ENCODE results near the gene CMC1.

The CMC1 gene

DNA sequence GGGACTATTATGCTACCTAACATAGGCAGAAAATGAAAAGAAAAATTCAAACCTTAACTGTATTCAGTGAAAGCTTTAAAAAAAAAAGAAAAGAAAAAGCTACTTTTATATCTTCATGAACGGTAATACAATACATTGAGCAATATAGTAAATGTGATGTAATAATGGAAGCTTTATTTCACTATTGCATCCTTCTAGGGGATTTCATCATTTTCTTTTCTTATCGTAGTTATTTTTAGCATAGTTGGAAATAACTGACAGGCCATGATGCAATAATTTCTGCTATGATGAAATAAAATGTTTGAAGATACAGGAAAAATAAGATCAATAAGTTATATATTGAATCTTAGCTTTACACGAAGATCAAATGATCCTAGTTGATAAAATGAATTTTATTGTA, 66.8 kb downstream of the CMC1 start:
- no peak for DNase-seq

- DNase-seq, result no peak
These were observed 74.3 kb downstream of the CMC1 start for GRCh38 chr3:28315711-28316110.

GRCh38 chr3:28316226-28316625, 74.8 kb downstream of the CMC1 start:
- DNase-seq, result no peak

GRCh38 chr3:28317438-28318022, 76.1 kb downstream of the CMC1 start:
- peak; percentile 46 to 51 for DNase-seq

DNA sequence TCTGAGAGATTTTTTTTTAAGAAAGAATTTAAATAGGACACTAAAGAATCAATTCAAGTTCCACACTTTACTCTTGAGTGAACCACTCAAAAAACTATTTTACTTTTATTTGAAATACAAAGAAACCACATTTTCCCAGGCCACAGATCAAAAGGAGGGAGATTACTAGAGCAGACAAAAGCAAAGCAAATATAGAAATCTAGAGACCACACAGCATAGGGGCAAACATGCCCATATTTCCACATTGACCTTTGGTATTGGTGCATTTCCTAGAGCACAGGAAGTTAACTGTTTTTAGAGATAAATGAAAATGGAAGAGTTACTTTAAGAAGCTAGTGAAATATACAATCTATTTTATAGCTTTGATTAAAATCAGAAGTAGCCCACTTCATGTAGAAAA, 79.6 kb downstream of the CMC1 start:
- DNase-seq, result no peak

DNA sequence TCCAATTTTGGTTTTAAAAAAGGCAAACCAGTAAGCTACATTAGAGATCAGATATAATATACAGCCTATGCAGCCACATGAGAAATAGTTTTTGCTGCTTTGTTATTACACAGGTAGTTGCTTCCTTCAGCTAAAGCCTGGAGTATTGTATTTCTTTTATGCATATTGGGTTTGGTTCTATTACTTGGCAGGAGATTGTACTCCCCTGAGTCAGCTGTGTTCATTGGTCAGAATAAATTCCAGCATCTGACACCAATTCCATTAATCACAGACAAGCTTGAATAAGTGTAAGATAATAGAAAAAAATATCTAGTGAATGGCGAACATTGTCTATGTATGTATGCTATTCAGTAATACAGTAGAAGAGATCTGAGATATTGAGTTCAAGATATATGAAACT, 81.0 kb downstream of the CMC1 start:
- no peak for DNase-seq

DNA sequence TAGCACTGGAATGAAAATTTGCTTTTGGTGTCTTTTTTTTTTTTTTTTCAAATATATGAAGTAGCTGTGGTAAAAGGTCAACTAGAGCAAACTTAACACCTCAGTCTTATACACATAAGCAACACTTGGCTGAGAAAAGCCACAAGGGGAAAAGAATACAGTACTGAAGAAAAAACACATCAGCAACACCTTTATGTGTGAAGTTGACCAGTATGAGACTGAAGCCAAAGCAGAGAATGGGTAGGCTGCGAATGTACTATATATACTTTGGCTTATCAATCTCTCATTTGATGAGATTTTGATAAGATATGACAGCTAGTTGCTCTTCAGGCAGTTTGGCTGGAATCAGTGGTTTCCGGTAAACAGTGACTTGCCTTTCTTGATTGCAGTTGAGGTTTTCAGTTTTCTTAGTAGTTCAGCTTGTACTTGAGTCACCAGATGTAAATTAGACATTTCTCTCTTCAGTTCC, 85.1 kb downstream of the CMC1 start:
- DNase-seq, result no peak

GRCh38 chr3:28328188-28329151, 87.1 kb downstream of the CMC1 start:
- peak; percentile 7 to 17 for DNase-seq

DNA sequence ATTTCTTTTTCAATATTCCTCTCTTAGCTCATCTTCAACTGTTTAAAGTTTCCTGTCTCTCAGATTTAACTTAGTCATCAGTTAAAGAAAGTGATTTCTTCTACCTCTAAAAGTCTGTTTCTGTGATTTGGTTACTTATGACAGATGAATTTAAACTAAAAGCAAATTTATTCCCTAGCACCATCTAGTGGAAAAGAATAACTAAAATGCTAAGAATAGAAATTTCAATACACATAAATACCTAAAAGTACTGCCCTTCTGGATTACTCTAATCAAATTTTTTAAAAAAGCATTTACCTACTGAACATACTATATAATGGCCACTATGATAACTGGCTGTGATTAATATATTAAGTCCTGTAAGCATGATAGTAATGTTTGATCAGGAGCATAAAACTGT, 93.1 kb downstream of the CMC1 start:
- DNase-seq, result no peak

GRCh38 chr3:28335246-28335645, 93.8 kb downstream of the CMC1 start:
- DNase-seq, result no peak

- DNase-seq, result no peak
These were observed 95.8 kb downstream of the CMC1 start for GRCh38 chr3:28337230-28337629.

DNA sequence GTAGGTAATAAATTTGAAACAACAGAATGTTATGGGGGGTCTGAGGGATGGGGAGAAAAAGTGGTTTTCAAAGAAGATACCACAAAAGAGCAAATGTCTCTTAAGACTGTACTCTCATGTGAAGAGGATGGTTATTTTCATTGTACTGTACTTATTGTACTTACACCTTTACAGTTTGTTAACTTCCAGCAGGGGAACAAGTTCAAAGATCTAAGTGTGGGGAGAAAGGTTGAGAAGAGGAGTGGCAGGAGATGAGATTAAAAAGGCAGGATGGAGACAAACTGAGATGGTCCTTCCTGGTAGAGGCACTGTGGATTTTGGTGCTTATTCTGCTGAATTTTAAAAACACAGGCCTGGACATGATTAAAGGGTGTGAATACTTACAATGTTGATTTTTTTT, 101.7 kb downstream of the CMC1 start:
- DNase-seq, result no peak

- no peak for DNase-seq
These were observed 104.3 kb downstream of the CMC1 start for GRCh38 chr3:28345690-28346089.

DNA sequence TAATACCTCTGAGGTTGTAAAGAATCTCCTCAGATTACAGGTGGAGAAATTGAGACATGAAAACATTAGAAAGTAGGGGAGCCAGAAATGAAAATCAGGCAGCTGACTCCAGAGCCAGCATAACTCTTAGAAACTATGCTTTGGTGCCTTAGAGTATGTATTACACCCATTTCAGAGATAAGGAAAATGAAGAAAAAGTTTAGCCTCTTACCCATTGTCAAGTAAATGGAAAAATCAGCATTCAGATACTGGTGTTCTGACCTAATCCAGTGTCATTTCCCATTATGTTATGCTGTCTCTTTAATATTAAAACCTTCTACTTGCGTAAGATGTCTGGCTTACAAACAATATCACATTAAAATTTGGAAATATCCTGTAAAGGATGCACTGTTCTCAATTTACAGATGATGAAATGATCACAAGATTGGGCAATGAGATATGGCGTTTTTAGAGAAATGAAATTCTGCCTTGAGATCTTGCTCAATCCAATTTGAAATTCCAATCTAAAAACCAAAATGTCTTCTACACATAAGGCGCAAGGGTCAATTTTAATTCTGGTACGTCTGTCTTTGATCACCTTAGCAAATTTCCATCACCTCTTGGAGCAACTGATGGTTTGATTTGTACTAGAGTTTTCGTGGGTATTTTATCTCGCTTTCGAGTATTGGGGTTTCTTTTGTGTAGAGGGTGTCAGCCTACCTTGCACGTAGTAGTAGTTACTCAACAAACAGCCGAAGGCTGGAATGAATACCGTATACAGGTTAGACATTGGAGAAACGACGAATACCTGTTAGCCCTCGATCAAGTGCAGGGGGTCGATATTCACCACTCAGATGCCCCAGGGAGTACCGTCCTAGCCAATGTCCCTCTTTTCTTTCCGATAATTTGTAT, 106.2 kb downstream of the CMC1 start:
- peak in 1 of 2 experiments; percentile 9 for DNase-seq

- DNase-seq, result no peak
These were observed 106.8 kb downstream of the CMC1 start for GRCh38 chr3:28348265-28348628.

GRCh38 chr3:28348629-28349468, 107.4 kb downstream of the CMC1 start, which contains the start of the genes AZI2 and ZCWPW2:
TSS of gene AZI2 (minus strand) at chr3:28348824. CDS start at chr3:28340617, 8,207 bp downstream.
TSS of gene ZCWPW2 (plus strand) at chr3:28348721. CDS start at chr3:28413069, 64,348 bp downstream.
- DNase-seq, result peak; percentile 95 to 96

- no peak for DNase-seq
These were observed 108.1 kb downstream of the CMC1 start for GRCh38 chr3:28349469-28350000.
